HEK293T (cell line): ENCODE results near the gene RRH.

Source experiments
- ARNT ChIP-seq: fragments of 450-650 bp; IDR thresholded peaks from 2 replicates; pipeline ENCODE4 v1.6.1; 2017; ENCODE audit warnings: mild to moderate bottlenecking
- BHLHE40 ChIP-seq: fragments of 450-650 bp; IDR thresholded peaks from 2 replicates; pipeline ENCODE4 v1.6.1; 2016; ENCODE audit warnings: mild to moderate bottlenecking, moderate library complexity, borderline replicate concordance
- CTBP1 ChIP-seq: fragments of 450-650 bp; IDR thresholded peaks from 2 replicates; pipeline ENCODE4 v1.6.1; 2016; ENCODE audit warnings: borderline replicate concordance
- ELF4 ChIP-seq: fragments of 450-650 bp; IDR thresholded peaks from 2 replicates; pipeline ENCODE4 v1.6.1; 2017; ENCODE audit warnings: antibody characterized with exemption
- FOXA1 ChIP-seq: fragments of 450-650 bp; IDR thresholded peaks from 2 replicates; pipeline ENCODE4 v1.6.1; 2016; ENCODE audit warnings: mild to moderate bottlenecking
- FOXM1 ChIP-seq: fragments of 450-650 bp; IDR thresholded peaks from 2 replicates; pipeline ENCODE4 v1.6.1; 2017; ENCODE audit warnings: mild to moderate bottlenecking, borderline replicate concordance
- HDGF ChIP-seq: fragments of 450-650 bp; IDR thresholded peaks from 2 replicates; pipeline ENCODE4 v1.6.1; 2017; ENCODE audit warnings: antibody characterized with exemption, borderline replicate concordance
- L3MBTL2 ChIP-seq: fragments of 450-650 bp; conservative IDR thresholded peaks from 2 replicates; pipeline ENCODE4 v1.6.1; 2016; ENCODE audit warnings: mild to moderate bottlenecking
- LEF1 ChIP-seq: fragments of 450-650 bp; IDR thresholded peaks from 2 replicates; pipeline ENCODE4 v1.6.1; 2017; ENCODE audit warnings: mild to moderate bottlenecking, borderline replicate concordance
- PKNOX1 ChIP-seq: fragments of 450-650 bp; IDR thresholded peaks from 2 replicates; pipeline ENCODE4 v1.6.1; 2016
- SP1 ChIP-seq: fragments of 450-650 bp; IDR thresholded peaks from 2 replicates; pipeline ENCODE4 v1.6.1; 2017
- TARDBP ChIP-seq: fragments of 450-650 bp; IDR thresholded peaks from 2 replicates; pipeline ENCODE4 v1.6.1; 2016

- no peak for TF ChIP-seq L3MBTL2
- no peak for TF ChIP-seq CTBP1
- TF ChIP-seq PKNOX1, result no peak
- no peak for TF ChIP-seq LEF1
- TF ChIP-seq FOXM1, result no peak
- no peak for TF ChIP-seq ELF4
- TF ChIP-seq HDGF, result no peak
- no peak for TF ChIP-seq TARDBP
- no peak for TF ChIP-seq SP1
- TF ChIP-seq ARNT, result no peak
- no peak for TF ChIP-seq FOXA1
- TF ChIP-seq BHLHE40, result no peak
Observed at GRCh38 chr4:109848501-109848900, 20.7 kb downstream of the RRH start.
